B cell (primary cell): ENCODE data around the gene IGLL5. TPM values are rescaled to one million over a fixed set of nuclear protein-coding genes. Genes with fewer than 3 reads are reported as not detected.
A peak's percentile ranks its signal among the peaks of the same experiment; 100 is the strongest.

ENCODE experiments used
- ATAC-seq: fragments of 200-7000 bp; cut with Tn5 transposase; one replicate; pipeline ENCODE4 v1.10.0; 2021; ENCODE audit warnings: low read depth, mild to moderate bottlenecking, moderate number of reproducible peaks, moderate library complexity
- CTCF ChIA-PET: fragments of 350-600 bp; sonication (Branson Sonifier 250); formaldehyde crosslinking; loops from one replicate; lab custom pipeline; 2021; ENCODE audit warnings: antibody characterized with exemption, inconsistent platforms; lab: Charles Lee
- POLR2A ChIA-PET: fragments of 350-600 bp; sonication (Branson Sonifier 250); formaldehyde crosslinking; loops from one replicate; lab custom pipeline; 2021; ENCODE audit warnings: antibody characterized with exemption; lab: Charles Lee
- DNase-seq: peaks from one replicate; pipeline ENCODE4 v3.0.0; 2013
- H2AFZ ChIP-seq: 2 replicates; pipeline ENCODE4 v1.6.1; 2012; ENCODE audit warnings: mild to moderate bottlenecking, low read depth, low read length; ENCODE audit not compliant: insufficient read depth, poor library complexity, severe bottlenecking
- H3K27ac ChIP-seq, 2 donors: 1 replicate in 1 of 2; 2 replicates in 1 of 2; pipeline ENCODE4 v1.5.1; 2012 to 2013; ENCODE audit warnings: low read length in 2 of 2, mild to moderate bottlenecking in 2 of 2, moderate library complexity in 1 of 2
- H3K27me3 ChIP-seq, 4 experiments: fragments of 200-600 bp in 1 of 4; sonication (generic) in 1 of 4; replicated peaks in 1 of 4; 1 replicate in 2 of 4; 2 replicates in 2 of 4; pipeline versions ENCODE4 v1.6.1 to v1.7.0; 2013 to 2016; ENCODE audit warnings: low read length in 3 of 4, mild to moderate bottlenecking in 2 of 4, mixed read lengths in 1 of 4, moderate library complexity in 1 of 4; ENCODE audit not compliant: insufficient read depth in 4 of 4, control insufficient read depth in 3 of 4; ENCODE audit errors: control extremely low read depth in 1 of 4
- H3K36me3 ChIP-seq, 2 experiments: replicated peaks in 1 of 2; 1 replicate in 1 of 2; 2 replicates in 1 of 2; pipeline versions ENCODE4 v1.6.1 to v1.7.1; 2013; ENCODE audit warnings: low read length in 1 of 2; ENCODE audit not compliant: insufficient read depth in 2 of 2, control insufficient read depth in 1 of 2; ENCODE audit errors: control extremely low read depth in 1 of 2, extremely low read depth in 1 of 2
- H3K4me1 ChIP-seq, 2 donors: fragments of 200-600 bp in 1 of 2; sonication (generic) in 1 of 2; 1 replicate in 1 of 2; 2 replicates in 1 of 2; pipeline versions ENCODE4 v1.5.1 to v1.6.1; 2013 to 2017; ENCODE audit warnings: low read length in 2 of 2; ENCODE audit not compliant: control insufficient read depth in 2 of 2, insufficient read depth in 2 of 2
- H3K4me2 ChIP-seq: replicated peaks from 2 replicates; pipeline ENCODE3; 2012; ENCODE audit warnings: mild to moderate bottlenecking, low read depth, low read length; ENCODE audit not compliant: poor library complexity, severe bottlenecking
- H3K4me3 ChIP-seq, 5 experiments: fragments of 200-600 bp in 1 of 5; sonication (generic) in 1 of 5; 1 replicate in 3 of 5; 2 replicates in 2 of 5; pipeline versions ENCODE4 v1.5.1 to v1.7.0; 2011 to 2016; ENCODE audit warnings: low read length in 4 of 5, mild to moderate bottlenecking in 4 of 5, low read depth in 2 of 5, control low read depth in 1 of 5, moderate library complexity in 1 of 5; ENCODE audit not compliant: insufficient read depth in 1 of 5; ENCODE audit errors: control extremely low read depth in 1 of 5, extremely low read depth in 1 of 5
- H3K79me2 ChIP-seq: fragments of 200-600 bp; sonication (generic); one replicate; pipeline ENCODE4 v1.6.0; 2016; ENCODE audit warnings: low read length; ENCODE audit not compliant: control insufficient read depth, insufficient read depth
- H3K9ac ChIP-seq: fragments of 200-600 bp; sonication (generic); 2 replicates; pipeline ENCODE4 v1.6.1; 2017; ENCODE audit warnings: mild to moderate bottlenecking, low read length, moderate library complexity
- H3K9me3 ChIP-seq, 3 donors: one replicate each; pipeline versions ENCODE4 v1.6.1 to v1.7.1; 2013; ENCODE audit warnings: low read length in 2 of 3; ENCODE audit not compliant: control insufficient read depth in 2 of 3, insufficient read depth in 1 of 3; ENCODE audit errors: control extremely low read depth in 1 of 3
- H4K20me1 ChIP-seq: 2 replicates; pipeline ENCODE4 v1.6.0; 2012; ENCODE audit warnings: mild to moderate bottlenecking, low read length; ENCODE audit not compliant: insufficient read depth, control insufficient read depth, poor library complexity, severe bottlenecking
- H3K27ac Mint-ChIP-seq: one replicate; pipeline ENCODE4 v1.8.0; 2021; ENCODE audit warnings: mixed read lengths
- H3K27me3 Mint-ChIP-seq: one replicate; pipeline ENCODE4 v1.8.0; 2021; ENCODE audit warnings: mixed read lengths
- H3K4me1 Mint-ChIP-seq: one replicate; pipeline ENCODE4 v1.8.0; 2021; ENCODE audit warnings: mixed read lengths
- H3K4me3 Mint-ChIP-seq: one replicate; pipeline ENCODE4 v1.8.0; 2021; ENCODE audit warnings: mixed read lengths
- H3K9me3 Mint-ChIP-seq: one replicate; pipeline ENCODE4 v1.8.0; 2022; ENCODE audit warnings: mixed read lengths; ENCODE audit not compliant: insufficient read depth
- CTCF ChIP-seq: fragments of 200-600 bp; IDR thresholded peaks from one replicate; pipeline ENCODE4 v1.8.0; 2022; ENCODE audit warnings: antibody characterized with exemption, mild to moderate bottlenecking
- EZH2 ChIP-seq: IDR thresholded peaks from 2 replicates; pipeline ENCODE4 v1.6.1; 2012; ENCODE audit warnings: borderline replicate concordance, low read depth, mild to moderate bottlenecking, moderate library complexity, low read length; ENCODE audit not compliant: insufficient read depth, poor library complexity, severe bottlenecking
- WGBS: methylation state at CpG from one replicate; pipeline ENCODE4 v1.1.5; 2013; ENCODE audit warnings: missing lambda C conversion rate; ENCODE audit not compliant: insufficient coverage; 5-methylcytosine and 5-hydroxymethylcytosine counted together
- intact Hi-C: fragments of 100-400 bp; cut with micrococcal nuclease; formaldehyde crosslinking; loops from one replicate; pipeline ENCODE4 v1.10.0; 2022
- polyA plus RNA-seq: library from polyadenylated mRNA; depleted of rRNA; stranded (reverse); fragments of >200 nt; gene quantifications from 2 replicates; pipeline ENCODE4 v1.2.3, GENCODE V29; 2012
- total RNA-seq, 2 donors: library from RNA; stranded (reverse); fragments of 120-200 nt in 1 of 2; gene quantifications; 1 replicate in 1 of 2; 2 replicates in 1 of 2; pipeline versions ENCODE4 v1.2.3 to v1.2.4, GENCODE V29; 2013 to 2022

IGLL5 gene
- total and polyA plus RNA-seq, 2 donors (not counting 1 experiment from before 2014, with no cell fraction given), result 39.8 to 365 TPM

GRCh38 chr22:22897091-22897490 lies 9.5 kb downstream of the IGLL5 start:
- Mint-ChIP-seq H3K4me3 (no peak overlapping the region), H3K27ac (peak overlapping the region; percentile 5), H3K27me3 (peaks cover 16% of the 10 kb centered on the region), H3K9me3 (no peaks in the 10 kb centered on the region), H3K4me1 (peaks cover 81% of the 10 kb centered on the region)
- intact Hi-C loops, result no loop called here
- H3K27ac ChIP-seq, result peak overlapping the region; percentile 16 to 29
- H3K36me3 ChIP-seq, result peaks cover 0 to 23% of the 10 kb centered on the region in 2 experiments
- peaks cover 68% of the 10 kb centered on the region for H3K79me2 ChIP-seq
- H2AFZ ChIP-seq, result no peak overlapping the region
- peaks cover 0 to 48% (median 0%) of the 10 kb centered on the region in 3 donors for H3K9me3 ChIP-seq
- H4K20me1 ChIP-seq, result peaks cover 55% of the 10 kb centered on the region
- ATAC-seq (no peak), DNase-seq (no peak)
- H3K4me3 ChIP-seq, result no peak overlapping the region
- no peak for TF ChIP-seq CTCF
- TF ChIP-seq EZH2, result no peak
- H3K27me3 ChIP-seq, result peaks cover 0 to 8% (median 1%) of the 10 kb centered on the region in 4 experiments
- ChIA-PET POLR2A (interaction anchor here (1.4 kb wide), 1 partner anchor 45 kb away, joined by 5 read pairs; no protein-coding TSS in a partner anchor), CTCF (interaction anchor here (0.7 to 2.2 kb wide), 6 partner anchors 10 to 87 kb away, joined by 3 to 11 read pairs (median 4); no protein-coding TSS in a partner anchor)
- peaks cover 73 to 96% of the 10 kb centered on the region in 2 donors for H3K4me1 ChIP-seq
- no peak overlapping the region for H3K9ac ChIP-seq
- 90% methylated on average over 3 of the region's 3 CpGs for WGBS
- peak overlapping the region; percentile 34 for H3K4me2 ChIP-seq

- WGBS, result no CpG with 5 or more reads among the region's 5 CpGs
- peaks cover 0 to 22% of the 10 kb centered on the region in 2 experiments for H3K36me3 ChIP-seq
- ChIA-PET CTCF (interaction anchor here (1.2 to 2.2 kb wide), 4 partner anchors 13 to 56 kb away, joined by 3 to 11 read pairs (median 5); no protein-coding TSS in a partner anchor), POLR2A (interaction anchor here (1.4 kb wide), 1 partner anchor 44 kb away, joined by 5 read pairs; no protein-coding TSS in a partner anchor)
- peaks cover 0 to 44% (median 0%) of the 10 kb centered on the region in 3 donors for H3K9me3 ChIP-seq
- no peak overlapping the region for H2AFZ ChIP-seq
- peaks cover 67% of the 10 kb centered on the region for H3K79me2 ChIP-seq
- intact Hi-C loops, result no loop called here
- H3K9me3 Mint-ChIP-seq, result no peaks in the 10 kb centered on the region
- H3K4me1 ChIP-seq, result peaks cover 73 to 95% of the 10 kb centered on the region in 2 donors
- peak overlapping the region; percentile 13 for H3K4me2 ChIP-seq
- peak overlapping the region; percentile 55 for H3K4me3 Mint-ChIP-seq
- no peak overlapping the region for H3K9ac ChIP-seq
- H3K4me3 ChIP-seq, result no peak overlapping the region
- ATAC-seq, result no peak
- no peak for DNase-seq
- peaks cover 9% of the 10 kb centered on the region for H3K27me3 Mint-ChIP-seq
- no peak overlapping the region for H3K27ac ChIP-seq
- TF ChIP-seq EZH2 (no peak), CTCF (no peak)
- peaks cover 81% of the 10 kb centered on the region for H3K4me1 Mint-ChIP-seq
- peak overlapping the region; percentile 26 for H3K27ac Mint-ChIP-seq
- peaks cover 0 to 8% (median 1%) of the 10 kb centered on the region in 4 experiments for H3K27me3 ChIP-seq
- H4K20me1 ChIP-seq, result peaks cover 52% of the 10 kb centered on the region
These were observed 10.3 kb downstream of the IGLL5 start for GRCh38 chr22:22897947-22898346.
